Epithelial cell of prostate (primary cell): Measurements from ENCODE around the gene NEBL.
"Not testable (repeated sequence)": the region's sequence is repeated elsewhere in the genome, so short reads cannot be mapped to it uniquely, and the experiment has no call there.

Experiments
- DNase-seq: peaks from one replicate; pipeline ENCODE4 v3.0.0-alpha.2; 2011; ENCODE audit warnings: low read depth, low spot score
- H3K27ac ChIP-seq: fragments of 450-650 bp; 2 replicates; pipeline ENCODE4 v1.5.1; 2017; ENCODE audit warnings: mild to moderate bottlenecking

The NEBL gene, protein sequence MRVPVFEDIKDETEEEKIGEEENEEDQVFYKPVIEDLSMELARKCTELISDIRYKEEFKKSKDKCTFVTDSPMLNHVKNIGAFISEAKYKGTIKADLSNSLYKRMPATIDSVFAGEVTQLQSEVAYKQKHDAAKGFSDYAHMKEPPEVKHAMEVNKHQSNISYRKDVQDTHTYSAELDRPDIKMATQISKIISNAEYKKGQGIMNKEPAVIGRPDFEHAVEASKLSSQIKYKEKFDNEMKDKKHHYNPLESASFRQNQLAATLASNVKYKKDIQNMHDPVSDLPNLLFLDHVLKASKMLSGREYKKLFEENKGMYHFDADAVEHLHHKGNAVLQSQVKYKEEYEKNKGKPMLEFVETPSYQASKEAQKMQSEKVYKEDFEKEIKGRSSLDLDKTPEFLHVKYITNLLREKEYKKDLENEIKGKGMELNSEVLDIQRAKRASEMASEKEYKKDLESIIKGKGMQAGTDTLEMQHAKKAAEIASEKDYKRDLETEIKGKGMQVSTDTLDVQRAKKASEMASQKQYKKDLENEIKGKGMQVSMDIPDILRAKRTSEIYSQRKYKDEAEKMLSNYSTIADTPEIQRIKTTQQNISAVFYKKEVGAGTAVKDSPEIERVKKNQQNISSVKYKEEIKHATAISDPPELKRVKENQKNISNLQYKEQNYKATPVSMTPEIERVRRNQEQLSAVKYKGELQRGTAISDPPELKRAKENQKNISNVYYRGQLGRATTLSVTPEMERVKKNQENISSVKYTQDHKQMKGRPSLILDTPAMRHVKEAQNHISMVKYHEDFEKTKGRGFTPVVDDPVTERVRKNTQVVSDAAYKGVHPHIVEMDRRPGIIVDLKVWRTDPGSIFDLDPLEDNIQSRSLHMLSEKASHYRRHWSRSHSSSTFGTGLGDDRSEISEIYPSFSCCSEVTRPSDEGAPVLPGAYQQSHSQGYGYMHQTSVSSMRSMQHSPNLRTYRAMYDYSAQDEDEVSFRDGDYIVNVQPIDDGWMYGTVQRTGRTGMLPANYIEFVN

DNA sequence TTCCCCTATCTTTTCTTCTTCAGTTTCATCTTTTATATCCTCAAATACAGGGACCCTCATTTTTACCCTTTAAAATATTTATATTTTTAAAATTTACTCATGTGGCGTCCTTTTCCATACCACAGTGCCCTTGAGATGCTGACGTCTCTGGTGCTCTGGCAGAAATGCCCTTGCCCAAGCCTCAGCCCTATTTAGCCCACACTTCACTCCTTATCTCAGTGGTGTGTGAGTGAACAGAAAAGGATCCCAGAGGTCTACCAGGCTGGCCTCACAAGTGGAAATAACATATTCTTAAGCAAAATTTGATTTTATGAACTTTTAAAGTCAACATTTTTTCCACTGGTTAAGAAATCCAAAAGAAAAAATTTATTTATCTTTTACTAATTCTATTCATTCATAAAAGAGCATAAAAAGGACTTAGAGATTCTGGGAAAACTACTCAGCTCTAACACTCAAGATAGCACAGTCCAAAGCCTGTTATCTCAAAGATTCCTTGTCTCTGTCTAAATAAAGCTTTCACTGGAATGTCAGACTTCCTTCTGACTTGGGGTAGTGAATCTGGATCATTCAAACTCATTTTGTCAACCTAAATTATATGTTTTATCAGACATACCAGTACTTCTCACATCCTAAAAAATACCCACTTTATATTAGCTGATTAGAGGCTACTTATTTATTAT lies at the start of gene NEBL:
TSS of gene NEBL (minus strand) at position 166 of the 680 bp plus-strand sequence. CDS start at position 60, 106 bp downstream.
- no peak for DNase-seq
- H3K27ac ChIP-seq, result no peak within 1 kb of the TSS

DNA sequence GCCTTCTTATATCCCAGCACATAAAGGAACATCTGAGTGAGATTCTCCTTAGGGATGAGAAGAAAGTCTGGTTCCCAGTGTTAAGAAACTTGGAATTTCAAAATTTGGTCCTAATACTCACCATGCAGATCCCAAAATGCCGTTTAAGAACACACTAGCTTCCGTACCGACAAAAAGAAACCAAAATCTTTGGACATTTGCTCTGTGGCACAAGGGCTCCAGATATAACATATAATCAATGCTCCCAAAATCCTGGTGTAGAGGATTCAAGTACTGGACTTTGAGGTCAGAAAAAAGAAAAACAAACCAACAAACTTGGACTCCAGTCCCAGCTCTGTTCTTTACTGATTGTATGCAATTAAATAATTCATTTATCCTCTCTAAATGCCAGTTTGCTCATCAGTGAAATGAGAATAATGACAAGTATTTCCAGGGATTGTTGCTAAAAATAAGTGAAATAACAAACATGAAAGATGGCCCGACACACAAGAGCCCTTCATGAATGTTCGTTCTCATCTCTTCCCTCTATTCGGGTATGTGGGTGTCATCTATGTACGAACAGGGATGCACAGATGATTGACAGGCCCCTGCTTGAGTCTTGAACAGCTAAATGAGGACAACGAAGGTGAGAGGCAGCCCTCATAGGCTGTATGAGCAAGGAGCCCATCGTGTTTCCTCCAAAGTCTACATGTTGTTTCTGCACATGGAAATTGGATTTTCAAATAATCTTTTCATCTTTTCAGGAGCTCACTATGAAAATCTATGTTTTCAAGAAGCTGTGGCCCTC lies 48.6 kb upstream of the NEBL start:
- H3K27ac ChIP-seq, result no peak overlapping the region
- no peak for DNase-seq

DNA sequence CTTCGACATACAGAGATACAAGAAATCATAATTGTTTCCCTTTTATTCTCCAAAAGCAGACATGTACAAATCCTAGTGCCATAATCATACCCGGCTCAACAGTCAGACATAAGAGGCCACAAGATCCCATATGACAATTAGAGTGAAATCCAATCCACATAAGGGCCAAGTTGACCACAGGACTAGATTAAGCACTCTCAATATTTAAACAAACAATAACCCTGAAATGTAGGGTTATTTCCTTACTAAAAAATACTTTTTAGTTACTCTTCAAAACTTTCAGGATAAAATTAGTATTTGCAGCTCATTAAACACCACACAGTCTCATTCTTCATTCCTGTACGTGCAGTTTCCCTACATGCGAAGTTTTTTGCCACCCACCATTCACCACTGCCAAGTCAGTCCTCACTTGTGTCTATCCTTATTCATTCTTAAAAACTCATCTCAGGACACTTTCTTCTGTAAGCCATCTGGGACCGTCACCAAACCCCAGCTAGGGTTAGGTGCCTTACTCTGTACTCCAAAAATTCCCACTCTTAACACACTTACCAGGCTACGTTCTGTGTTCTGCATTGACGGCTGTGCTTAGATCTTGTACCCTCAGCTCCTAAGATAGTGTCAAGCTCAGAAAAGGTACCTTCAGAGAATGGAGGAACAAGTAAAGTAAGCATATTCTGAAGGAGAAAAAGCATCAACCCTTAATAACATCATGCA lies 47.8 kb upstream of the NEBL start:
- H3K27ac ChIP-seq, result no peak overlapping the region
- no peak for DNase-seq

DNA sequence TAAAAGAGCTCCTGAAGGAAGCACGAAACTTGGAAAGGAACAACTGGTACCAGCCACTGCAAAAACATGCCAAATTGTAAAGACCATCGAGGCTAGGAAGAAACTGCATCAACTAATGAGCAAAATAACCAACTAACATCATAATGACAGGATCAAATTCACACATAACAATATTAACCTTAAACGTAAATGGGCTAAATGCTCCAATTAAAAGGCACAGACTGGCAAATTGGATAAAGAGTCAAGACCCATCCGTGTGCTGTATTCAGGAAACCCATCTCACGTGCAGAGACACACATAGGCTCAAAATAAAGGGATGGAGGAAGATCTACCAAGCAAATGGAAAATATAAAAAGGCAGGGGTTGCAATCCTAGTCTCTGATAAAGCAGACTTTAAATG lies 42.3 kb upstream of the NEBL start:
- H3K27ac ChIP-seq, DNase-seq: not testable (repeated sequence)

DNA sequence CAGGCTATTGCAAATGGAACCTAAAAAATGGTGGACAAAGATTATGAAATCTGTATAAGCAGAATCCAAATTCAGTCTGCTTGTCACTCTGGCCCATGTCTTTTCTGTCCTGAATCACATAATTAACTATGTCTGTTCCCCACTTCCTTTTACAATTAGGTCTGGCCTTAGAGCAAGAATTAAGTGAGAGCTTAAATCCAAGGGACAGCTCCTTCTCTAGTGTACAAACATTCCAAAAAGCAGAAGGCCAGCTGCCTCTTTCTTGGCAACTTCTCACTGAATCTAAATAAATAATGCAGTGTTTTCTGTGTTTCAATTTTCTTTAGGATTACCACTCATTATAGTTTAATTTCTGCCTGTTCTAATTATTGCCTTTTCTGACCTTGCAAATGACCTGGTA lies 39.3 kb upstream of the NEBL start:
- no peak overlapping the region for H3K27ac ChIP-seq
- DNase-seq, result no peak

DNA sequence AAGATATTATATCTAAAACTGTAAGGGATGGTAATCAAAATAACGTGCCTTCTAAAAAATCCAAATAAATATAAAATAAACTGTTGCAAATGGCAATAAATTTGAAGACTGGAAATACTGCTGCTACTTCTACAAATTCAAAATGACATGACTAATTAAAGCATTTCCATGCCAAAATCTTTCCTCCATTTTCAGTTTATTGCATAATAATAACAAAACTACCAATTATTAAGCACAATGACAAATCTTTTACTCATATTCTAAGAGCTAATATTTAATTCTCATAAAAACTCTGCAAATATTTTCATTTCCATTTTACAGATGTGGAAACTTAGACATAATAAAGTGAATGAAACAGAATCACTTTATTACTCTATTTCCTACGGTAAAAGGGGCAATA lies 38.8 kb upstream of the NEBL start:
- H3K27ac ChIP-seq, result no peak overlapping the region
- DNase-seq, result no peak

DNA sequence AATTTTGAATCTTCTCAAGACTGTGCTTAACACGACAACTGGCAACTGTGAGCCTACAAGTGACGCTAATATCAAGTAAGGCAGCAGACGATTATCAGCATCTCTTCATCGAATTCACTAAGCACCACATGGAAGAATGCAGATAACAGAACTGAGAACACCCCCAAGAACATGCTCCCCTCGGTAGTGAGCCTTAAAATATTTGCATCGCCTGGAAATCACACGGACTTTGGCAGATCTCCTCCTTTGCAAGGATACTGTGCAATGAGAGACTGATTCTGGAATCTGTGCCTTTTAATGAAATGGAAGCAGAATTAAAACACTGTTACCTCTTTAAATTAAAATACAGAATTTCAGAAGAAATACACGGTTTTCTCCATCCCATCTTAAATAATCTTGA lies 38.2 kb upstream of the NEBL start:
- DNase-seq, result no peak
- no peak overlapping the region for H3K27ac ChIP-seq

DNA sequence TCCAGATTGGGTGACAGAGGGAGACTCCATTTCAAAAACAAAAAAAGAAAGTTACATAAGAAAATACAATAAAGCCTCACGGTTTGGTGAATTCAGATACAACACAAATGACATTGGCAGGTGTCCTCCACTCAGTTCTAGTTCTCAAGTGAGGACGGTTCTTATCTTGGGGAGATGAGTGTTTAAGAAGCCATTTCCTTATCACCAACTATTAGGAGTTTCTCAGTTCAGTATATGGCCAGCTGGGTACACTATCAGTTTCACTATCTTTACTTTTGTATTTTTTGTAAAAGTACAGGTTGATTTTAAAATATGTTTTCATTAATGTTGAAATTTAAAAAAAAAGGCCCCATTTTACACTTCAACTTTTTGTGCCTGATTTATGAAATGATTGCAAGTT lies 36.6 kb upstream of the NEBL start:
- DNase-seq, result no peak
- no peak overlapping the region for H3K27ac ChIP-seq

DNA sequence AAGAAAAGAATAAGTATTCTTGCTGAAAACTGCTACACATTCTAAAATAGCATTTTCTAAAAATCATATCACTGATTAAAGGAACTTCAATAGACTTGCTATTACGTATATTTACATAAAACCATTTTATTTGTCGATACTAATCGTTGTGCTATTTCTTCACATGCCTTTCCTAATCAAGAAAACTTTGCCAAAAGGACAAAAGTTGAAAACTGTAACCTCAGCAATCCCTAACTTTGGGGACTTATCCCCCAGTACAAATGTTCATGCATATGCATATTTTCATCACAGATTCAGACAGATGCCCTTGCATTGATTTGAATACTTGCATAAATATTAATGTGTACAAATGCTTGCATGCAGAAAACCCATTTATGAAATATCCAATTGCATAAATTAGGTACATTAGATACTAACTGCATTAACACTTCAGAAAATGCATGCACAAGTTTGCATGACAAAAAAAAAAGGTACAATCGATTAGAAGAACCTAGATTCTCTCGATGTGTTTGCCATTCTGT lies 35.6 kb upstream of the NEBL start:
- H3K27ac ChIP-seq, result no peak overlapping the region
- no peak for DNase-seq

DNA sequence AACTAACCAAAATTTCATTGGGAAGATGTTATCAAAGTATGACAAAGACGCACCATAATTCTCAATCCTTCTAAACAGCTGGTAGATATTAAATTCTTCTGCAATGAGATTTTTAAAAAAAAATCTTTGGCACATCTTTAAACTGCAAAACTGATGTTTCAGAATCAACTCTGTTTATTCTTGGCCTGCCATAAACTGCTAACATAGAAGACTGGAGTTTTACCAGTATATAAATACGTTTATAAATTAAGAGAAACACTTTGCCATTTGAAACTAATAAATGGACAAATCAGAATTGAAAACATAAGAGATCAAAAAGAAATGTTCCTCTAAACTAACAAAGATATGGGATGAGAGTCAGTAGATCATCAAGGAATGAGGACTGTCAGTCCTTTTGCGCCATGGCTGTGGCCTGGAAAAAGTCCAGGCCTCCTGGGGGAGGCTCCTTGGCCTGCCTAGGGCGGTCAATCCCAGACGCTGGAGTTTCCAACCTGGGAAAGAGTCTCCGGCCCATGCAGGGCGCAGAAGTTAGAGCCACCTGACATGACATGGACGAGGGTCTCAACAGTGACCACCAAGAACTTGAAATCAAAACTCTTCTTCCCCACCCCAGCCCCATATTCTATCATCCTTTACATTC lies 34.2 kb upstream of the NEBL start:
- DNase-seq, result no peak
- no peak overlapping the region for H3K27ac ChIP-seq

DNA sequence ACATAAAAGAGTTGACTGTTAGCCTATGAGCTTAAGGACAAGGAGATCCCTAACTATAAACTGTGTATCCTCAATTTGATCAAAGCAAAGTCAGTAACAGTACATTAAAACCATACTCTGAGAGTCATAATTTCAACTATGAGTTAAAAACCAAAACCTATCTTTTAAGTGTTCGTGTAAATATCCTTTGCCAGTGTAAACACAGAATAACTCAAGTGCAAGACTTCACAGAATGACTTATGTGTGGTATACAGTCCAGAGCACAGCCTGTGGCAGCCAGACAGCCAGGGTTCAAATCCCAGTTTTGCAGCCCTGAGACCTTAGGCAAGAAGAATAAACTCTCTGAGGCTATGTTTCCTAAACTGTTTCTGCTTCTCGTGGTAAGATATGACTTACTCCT lies 30.3 kb upstream of the NEBL start:
- no peak overlapping the region for H3K27ac ChIP-seq
- no peak for DNase-seq

DNA sequence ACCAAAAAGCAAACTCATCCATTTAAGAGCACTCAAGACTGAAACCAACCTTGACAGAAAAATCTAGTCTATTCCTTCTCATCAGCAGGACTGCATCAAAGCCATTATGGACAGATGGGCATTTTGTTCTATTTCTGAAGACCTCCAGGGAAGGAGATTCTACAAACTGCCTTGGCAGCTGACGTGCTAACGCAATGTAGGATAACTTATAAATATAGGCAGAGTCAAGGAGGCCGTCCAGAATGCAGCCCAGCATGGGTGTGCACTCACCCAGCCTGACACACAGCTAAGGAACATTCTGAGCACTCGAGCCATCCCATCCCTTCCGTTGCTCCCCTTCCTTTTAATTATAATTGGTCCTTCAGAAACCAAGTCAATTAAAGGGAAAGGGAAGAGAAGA lies 25.3 kb upstream of the NEBL start:
- no peak for DNase-seq
- no peak overlapping the region for H3K27ac ChIP-seq

DNA sequence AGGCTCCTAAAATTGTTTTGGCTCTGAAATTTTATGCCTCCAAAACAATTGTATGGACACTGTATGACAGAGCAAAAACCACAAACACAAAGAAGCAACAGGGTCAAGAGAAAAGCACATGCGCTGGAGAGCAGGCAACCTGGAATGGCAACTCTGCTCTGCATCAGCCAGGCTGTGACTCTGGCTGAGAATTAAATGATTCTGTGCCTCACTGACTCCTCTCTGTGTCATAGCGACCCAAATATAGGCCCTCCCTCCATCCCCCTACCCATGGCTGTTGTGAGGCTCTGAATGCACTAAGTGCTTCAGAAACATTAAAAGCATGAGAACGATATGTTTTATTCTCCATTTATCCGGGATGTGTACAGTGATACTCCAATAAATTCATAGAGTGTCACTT lies 24.9 kb upstream of the NEBL start:
- no peak overlapping the region for H3K27ac ChIP-seq
- no peak for DNase-seq

DNA sequence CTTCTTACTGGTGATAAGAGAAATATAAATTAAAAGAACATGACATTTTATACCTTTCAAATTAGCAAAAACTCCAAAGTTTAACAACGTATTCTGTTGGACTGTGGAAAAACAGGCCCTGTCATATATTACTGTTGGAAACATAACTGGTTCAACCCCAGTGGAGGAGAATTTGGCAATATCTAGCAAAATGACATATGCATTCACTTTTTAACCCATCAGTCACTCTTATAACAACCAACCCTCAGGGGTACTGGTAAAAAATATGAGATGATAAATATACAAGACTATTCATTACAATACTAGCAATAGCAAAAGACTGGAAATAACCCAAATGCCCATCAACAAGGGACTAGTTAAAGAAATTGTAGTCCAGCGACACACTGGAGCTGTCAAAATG lies 22.9 kb upstream of the NEBL start:
- DNase-seq, result no peak
- no peak overlapping the region for H3K27ac ChIP-seq

DNA sequence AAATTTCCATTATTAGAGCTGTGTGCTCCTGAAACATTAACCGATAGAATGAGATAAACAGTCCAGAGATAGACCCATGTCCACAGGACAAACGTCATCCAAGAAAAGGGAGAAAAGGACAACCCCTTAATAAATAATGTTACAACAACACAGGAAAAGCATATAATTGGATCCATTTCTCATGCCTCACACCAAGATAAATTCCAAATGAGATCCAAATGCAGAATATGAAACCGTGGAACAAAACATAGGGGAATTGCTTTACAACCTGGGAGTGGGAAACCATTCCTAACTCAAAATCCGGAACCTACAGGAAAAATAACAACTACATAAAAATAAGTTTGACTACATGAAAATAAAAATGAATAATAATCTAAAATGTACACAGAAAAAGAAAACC lies 22.4 kb upstream of the NEBL start:
- no peak for DNase-seq
- no peak overlapping the region for H3K27ac ChIP-seq

DNA sequence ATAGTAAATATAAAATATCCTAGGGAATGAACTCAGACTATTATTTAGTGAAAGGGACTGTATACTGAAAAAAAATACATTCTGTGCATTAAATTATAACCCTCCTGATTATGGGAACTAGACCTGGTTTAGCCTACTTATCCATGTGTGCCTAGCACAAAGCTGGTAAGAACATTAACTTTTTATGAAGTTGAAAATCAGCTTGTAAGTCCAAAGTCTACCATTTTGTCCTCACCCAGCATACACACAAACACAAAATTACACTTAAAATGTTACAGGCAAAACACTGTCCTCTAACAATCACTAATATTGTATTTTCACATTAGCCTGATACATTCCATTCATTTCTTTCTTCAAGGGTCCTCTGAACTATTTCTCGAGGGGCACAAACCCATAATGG lies 19.9 kb upstream of the NEBL start:
- DNase-seq, result no peak
- no peak overlapping the region for H3K27ac ChIP-seq

DNA sequence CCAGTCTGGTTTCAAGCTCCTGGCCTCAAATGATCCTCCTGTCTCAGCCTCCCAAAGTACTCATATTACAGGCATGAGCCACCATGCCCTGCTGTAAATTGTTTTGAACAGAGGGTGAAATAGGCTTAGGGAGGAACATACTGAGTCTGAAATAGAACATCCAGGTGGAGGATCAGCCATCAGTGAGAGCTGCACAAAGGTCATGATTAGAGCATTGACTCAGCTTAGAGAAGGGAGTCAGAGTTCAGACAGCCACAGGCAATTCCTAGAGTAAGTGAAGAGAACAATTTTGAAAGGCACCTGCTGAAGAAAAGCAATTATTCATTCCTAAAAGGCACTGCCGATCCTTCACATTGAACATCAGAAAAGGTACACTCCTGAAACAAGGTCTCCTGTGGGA lies 15.9 kb upstream of the NEBL start:
- no peak for DNase-seq
- no peak overlapping the region for H3K27ac ChIP-seq

DNA sequence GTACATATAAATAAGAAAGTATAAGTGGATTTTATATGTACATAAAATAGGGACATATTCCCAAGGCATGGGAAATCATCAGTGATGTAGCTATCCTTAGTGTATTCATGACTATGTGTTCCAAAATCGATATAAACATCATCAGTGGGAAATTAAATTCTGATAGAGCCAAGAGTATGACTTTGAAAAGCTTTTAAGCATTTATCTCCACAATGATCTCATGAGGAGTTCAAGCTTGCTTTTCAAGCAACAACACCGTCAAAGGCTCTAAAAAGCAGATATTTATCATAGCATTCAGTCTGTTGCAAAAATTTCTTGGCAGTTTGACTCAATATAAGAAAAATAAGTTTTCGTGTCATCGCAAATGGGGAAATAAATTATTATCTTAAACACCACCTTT lies 14.5 kb upstream of the NEBL start:
- no peak overlapping the region for H3K27ac ChIP-seq
- no peak for DNase-seq

DNA sequence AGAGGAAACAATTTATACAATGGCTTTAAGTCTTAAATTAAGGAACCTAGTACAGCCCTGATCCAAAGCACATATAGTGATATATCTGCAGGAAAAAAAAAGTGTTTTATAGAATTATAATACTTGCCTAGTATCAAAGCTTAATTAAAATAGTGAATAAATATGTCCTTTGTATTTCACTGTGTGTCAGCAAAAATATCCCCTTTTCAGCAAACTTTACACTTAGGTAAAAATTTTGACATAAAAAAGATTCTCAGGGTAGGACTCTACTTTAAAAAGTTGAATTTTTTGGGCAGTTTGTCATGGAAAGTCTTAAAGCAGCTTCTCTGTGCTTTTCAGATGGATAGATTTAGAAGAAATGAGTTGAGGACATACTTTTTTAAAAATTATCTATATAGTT lies 12.7 kb upstream of the NEBL start:
- no peak for DNase-seq
- H3K27ac ChIP-seq, result no peak overlapping the region
